HFFc6 (cell line): ENCODE measurements around the gene KIAA1549. TPM values are rescaled to one million over a fixed set of nuclear protein-coding genes. Genes with fewer than 3 reads are reported as not detected.

ENCODE experiments used
- DNase-seq: peaks from one replicate; pipeline ENCODE4 v3.0.0-alpha.2; 2018
- H3K27ac Mint-ChIP-seq: 2 replicates; pipeline ENCODE4 v1.8.0; 2020; ENCODE audit warnings: mild to moderate bottlenecking, mixed read lengths
- H3K27me3 Mint-ChIP-seq: 2 replicates; pipeline ENCODE4 v1.8.0; 2021; ENCODE audit warnings: mild to moderate bottlenecking, moderate library complexity, mixed read lengths; ENCODE audit not compliant: insufficient read depth
- H3K36me3 Mint-ChIP-seq: 2 replicates; pipeline ENCODE4 v1.8.0; 2021; ENCODE audit warnings: low read depth, mixed read lengths
- H3K4me1 Mint-ChIP-seq: 2 replicates; pipeline ENCODE4 v1.8.0; 2020; ENCODE audit warnings: low read depth, mixed read lengths
- H3K4me3 Mint-ChIP-seq: 2 replicates; pipeline ENCODE4 v1.8.0; 2020; ENCODE audit warnings: mild to moderate bottlenecking, moderate library complexity, mixed read lengths
- H3K9me3 Mint-ChIP-seq: 2 replicates; pipeline ENCODE4 v1.8.0; 2020; ENCODE audit warnings: mild to moderate bottlenecking, mixed read lengths
- total RNA-seq, 6 experiments: library from RNA; stranded (reverse); fragmentation: NEBNext Ultra II Directional; extraction: Animal tissue kit (Norgen Biotek cat#: 25700); gene quantifications; 2 replicates in 1 of 6; 3 replicates in 5 of 6; pipeline ENCODE4 v1.2.3, GENCODE V29; 2021
- TF ChIP-seq, protein P1 (sequence below): fragments of 200-600 bp; sonication (generic); IDR thresholded peaks from 2 replicates; pipeline ENCODE4 v1.5.0; 2021; ENCODE audit warnings: antibody characterized with exemption, mild to moderate bottlenecking

KIAA1549 gene
- total RNA-seq, 6 experiments from 2014 or later = 7.0 to 13.3 (median 7.9) TPM

DNA sequence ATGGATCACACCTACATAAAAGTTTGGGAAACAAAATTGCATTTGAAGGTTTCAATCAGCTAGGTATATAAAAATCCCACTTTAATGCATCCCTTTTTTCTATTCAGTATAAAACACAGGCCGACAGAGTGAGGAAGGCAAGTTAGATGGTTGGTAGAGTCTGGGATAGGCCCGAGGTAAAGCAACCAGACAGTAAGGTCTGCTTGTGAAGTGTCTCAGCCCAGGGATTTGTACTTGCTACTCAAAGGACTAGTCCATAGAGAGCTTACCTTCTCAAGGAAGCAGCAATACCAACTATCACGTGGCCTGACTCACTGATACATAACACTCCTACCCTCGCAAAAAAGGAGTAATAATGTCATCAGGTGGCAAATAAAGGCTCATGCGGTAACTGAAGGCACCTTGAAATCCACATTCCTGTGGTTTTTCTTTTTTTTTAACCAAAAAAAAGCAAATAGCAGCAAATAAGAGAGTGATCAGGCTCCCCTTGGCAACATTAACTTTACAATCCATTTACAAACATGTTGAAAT is 127.0 kb downstream of the KIAA1549 start:
- TF ChIP-seq, protein P1, sequence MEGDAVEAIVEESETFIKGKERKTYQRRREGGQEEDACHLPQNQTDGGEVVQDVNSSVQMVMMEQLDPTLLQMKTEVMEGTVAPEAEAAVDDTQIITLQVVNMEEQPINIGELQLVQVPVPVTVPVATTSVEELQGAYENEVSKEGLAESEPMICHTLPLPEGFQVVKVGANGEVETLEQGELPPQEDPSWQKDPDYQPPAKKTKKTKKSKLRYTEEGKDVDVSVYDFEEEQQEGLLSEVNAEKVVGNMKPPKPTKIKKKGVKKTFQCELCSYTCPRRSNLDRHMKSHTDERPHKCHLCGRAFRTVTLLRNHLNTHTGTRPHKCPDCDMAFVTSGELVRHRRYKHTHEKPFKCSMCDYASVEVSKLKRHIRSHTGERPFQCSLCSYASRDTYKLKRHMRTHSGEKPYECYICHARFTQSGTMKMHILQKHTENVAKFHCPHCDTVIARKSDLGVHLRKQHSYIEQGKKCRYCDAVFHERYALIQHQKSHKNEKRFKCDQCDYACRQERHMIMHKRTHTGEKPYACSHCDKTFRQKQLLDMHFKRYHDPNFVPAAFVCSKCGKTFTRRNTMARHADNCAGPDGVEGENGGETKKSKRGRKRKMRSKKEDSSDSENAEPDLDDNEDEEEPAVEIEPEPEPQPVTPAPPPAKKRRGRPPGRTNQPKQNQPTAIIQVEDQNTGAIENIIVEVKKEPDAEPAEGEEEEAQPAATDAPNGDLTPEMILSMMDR = no peak
- Mint-ChIP-seq H3K9me3 (peaks cover 10% of the 10 kb centered on the region; the same call in 1 of the 2 replicates), H3K4me3 (no peak overlapping the region), H3K27ac (no peak overlapping the region), H3K4me1 (peaks cover 10% of the 10 kb centered on the region), H3K27me3 (no peaks in the 10 kb centered on the region; the same call in 1 of the 2 replicates), H3K36me3 (peaks cover 56% of the 10 kb centered on the region)
- no peak for DNase-seq

DNA sequence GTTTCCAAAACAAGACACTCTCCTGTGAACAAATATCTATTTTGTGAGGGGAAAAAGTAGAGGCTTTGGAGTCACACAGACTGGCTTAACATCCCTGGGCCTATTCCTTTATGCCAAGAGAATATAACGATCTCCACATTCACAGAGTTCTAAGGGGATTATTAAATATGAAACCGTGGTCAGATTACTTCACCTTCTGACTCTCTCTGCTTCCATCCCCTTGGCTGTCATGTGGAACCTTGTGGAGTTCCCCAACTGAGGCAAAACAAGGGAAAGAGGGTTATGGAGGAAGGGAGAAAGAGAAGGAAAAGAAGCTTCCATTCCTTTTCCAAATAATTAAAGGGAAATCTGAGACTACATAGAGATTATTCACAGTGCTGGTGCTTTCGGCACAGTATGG is 127.7 kb downstream of the KIAA1549 start:
- H3K4me3 Mint-ChIP-seq = no peak overlapping the region
- peaks cover 10% of the 10 kb centered on the region for H3K4me1 Mint-ChIP-seq
- DNase-seq = no peak
- TF ChIP-seq, protein P1 = no peak
- no peaks in the 10 kb centered on the region; the same call in 1 of the 2 replicates for H3K27me3 Mint-ChIP-seq
- H3K36me3 Mint-ChIP-seq = peaks cover 56% of the 10 kb centered on the region
- peaks cover 9% of the 10 kb centered on the region; the same call in 1 of the 2 replicates for H3K9me3 Mint-ChIP-seq
- no peak overlapping the region for H3K27ac Mint-ChIP-seq

DNA sequence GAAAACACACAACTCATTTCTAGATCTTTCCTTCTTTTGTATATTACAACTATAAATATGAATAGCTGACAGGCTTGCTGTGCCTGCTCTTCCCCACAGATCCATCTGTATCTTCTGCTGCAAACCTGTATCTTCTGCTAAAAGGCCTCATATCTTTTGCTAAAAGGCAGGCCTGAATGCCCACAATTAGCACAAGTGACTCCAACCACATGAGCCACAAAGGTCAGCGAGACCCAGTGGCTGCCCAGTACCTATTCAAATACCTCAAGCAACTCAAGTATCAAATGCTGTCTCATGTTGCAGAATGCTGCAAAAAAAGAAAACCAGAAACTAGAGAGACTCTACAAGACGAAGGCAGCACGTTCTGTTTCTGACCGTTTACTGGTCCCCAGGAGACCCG is 128.7 kb downstream of the KIAA1549 start:
- Mint-ChIP-seq H3K4me1 (peaks cover 10% of the 10 kb centered on the region), H3K27ac (no peak overlapping the region), H3K36me3 (peaks cover 46% of the 10 kb centered on the region), H3K9me3 (no peaks in the 10 kb centered on the region), H3K27me3 (no peaks in the 10 kb centered on the region; the same call in 1 of the 2 replicates), H3K4me3 (no peak overlapping the region)
- no peak for DNase-seq
- TF ChIP-seq, protein P1 = no peak

DNA sequence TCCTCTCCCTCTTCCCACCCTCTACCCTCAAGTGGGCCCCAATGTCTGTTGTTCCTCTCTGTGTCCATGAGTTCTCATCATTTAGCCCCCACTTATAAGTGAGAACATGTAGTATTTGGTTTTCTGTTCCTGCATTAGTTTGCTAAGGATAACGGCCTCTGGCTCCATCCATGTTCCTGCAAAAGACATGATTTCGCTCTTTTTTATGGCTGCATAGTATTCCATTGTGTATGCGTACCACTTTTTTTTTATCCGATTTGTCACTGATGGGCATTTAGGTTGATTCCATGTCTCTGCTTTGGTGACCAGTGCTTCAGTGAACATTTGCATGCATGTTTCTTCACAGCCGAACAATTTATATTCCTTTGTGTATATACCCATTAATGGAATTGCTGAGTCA is 131.5 kb downstream of the KIAA1549 start:
- no peak for DNase-seq
- TF ChIP-seq, protein P1 = no peak
- Mint-ChIP-seq H3K27me3 (no peaks in the 10 kb centered on the region), H3K4me3 (no peak overlapping the region), H3K4me1 (peaks cover 10% of the 10 kb centered on the region), H3K27ac (no peak overlapping the region), H3K9me3 (no peaks in the 10 kb centered on the region), H3K36me3 (peaks cover 24% of the 10 kb centered on the region)

DNA sequence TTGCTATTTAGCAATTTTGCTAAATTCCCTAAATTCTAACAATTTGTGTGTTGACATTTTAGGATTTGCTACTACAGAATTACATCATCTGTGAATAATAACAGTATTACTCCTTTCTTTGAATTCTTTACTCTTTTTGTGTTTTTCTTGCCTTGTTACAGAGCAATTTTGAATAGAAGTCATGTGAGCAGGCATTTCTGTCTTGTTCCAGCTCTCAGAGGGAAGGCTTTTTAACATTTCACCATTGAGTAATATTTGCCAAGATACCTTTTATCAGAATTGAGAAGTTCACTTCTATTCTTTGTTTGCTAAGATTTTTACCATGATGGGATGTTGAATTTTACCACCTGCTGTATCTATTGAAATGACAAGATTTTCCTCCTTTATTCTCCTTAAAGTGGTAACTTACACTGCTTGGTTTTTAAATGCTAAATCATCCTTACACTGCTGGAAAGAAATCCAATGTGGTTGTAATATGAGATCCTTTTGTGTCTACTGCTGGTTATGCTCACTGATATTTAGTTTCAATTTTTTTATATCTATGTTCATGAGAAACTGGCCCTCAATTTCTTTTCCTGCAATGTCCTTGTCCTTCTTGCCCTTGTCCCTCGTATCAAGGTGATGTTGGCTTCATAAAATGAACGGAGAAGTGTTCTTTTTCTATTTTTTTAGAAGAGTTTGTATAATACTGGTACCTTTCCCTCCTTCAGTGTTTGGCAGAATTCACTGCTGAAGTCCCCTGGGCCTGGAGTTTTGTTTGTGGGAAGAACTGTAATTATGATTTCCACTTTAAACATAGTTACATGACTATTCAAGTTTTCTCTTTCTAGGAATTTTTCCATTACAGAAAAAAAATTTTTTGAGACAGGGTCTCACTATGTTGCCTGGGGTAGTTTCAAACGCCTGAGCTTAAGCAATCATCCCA is 132.9 kb downstream of the KIAA1549 start:
- Mint-ChIP-seq H3K4me1 (peaks cover 10% of the 10 kb centered on the region), H3K36me3 (peaks cover 23% of the 10 kb centered on the region), H3K27me3 (no peaks in the 10 kb centered on the region), H3K4me3 (no peak overlapping the region), H3K27ac (no peak overlapping the region), H3K9me3 (no peaks in the 10 kb centered on the region)
- TF ChIP-seq, protein P1 = no peak
- no peak for DNase-seq
